ENCODE results near the gene PPP1R15B. TPM values are rescaled to one million over a fixed set of nuclear protein-coding genes. Genes with fewer than 3 reads are reported as not detected.

PPP1R15B gene
- total RNA-seq, 1 experiment from 2014 or later: 45.9 TPM

GRCh38 chr1:204426474-204426873 is 14.9 kb upstream of the PPP1R15B start:
- H3T11ph ChIP-seq (ENCODE audit: low read length): no peak overlapping the region
- no peak overlapping the region for H4K8ac ChIP-seq (replicated peaks; ENCODE audit: insufficient read length, low read depth, low read length)
- no peaks in the 10 kb centered on the region for H3K79me2 ChIP-seq (ENCODE audit: insufficient read depth, low read length)
- H4K5ac ChIP-seq (ENCODE audit: insufficient read length, low read depth, low read length): no peak overlapping the region
- H2AFZ ChIP-seq (ENCODE audit: low read length): no peak overlapping the region
- no peak overlapping the region for H3K4me3 Mint-ChIP-seq
- H3K27me3 Mint-ChIP-seq (ENCODE audit: low read depth): no peaks in the 10 kb centered on the region
- WGBS (ENCODE audit: extremely low coverage, insufficient read length, low lambda C conversion rate): no CpG with 5 or more reads among the region's 2 CpGs
- no peak overlapping the region for H3K23ac ChIP-seq (ENCODE audit: insufficient read length, low read depth, low read length)
- no peak overlapping the region for H2BK20ac ChIP-seq (ENCODE audit: low read depth, low read length, poor library complexity, severe bottlenecking)
- H3K4me2 ChIP-seq (ENCODE audit: insufficient read depth, insufficient read length, low read length): no peak overlapping the region
- H2BK12ac ChIP-seq (ENCODE audit: insufficient read length, low read depth, low read length): no peak overlapping the region
- no peak overlapping the region for H2BK15ac ChIP-seq (ENCODE audit: low read depth, low read length)
- no peaks in the 10 kb centered on the region for H4K20me1 ChIP-seq (ENCODE audit: control insufficient read depth, insufficient read depth, insufficient read length)
- H4K91ac ChIP-seq (ENCODE audit: insufficient read length, low read depth, low read length): no peak overlapping the region
- H3K23me2 ChIP-seq (ENCODE audit: insufficient read length, low read depth, low read length, poor library complexity, severe bottlenecking): no peaks in the 10 kb centered on the region
- no peak overlapping the region; a peak in 1 of 7 replicates for H3K27ac Mint-ChIP-seq
- no peak overlapping the region for H2BK120ac ChIP-seq (ENCODE audit: low read depth, low read length, poor library complexity, severe bottlenecking)
- no peak overlapping the region for H3K27ac ChIP-seq (ENCODE audit: insufficient read length, low read depth, low read length)
- H3K4me1 Mint-ChIP-seq: peaks cover 0 to 3% of the 10 kb centered on the region in 2 experiments; a peak in 2 of 4 replicates
- H3K36me3 Mint-ChIP-seq (ENCODE audit: insufficient read depth in 1 of 3, low read depth in 3 of 3): peaks cover 5 to 19% (median 14%) of the 10 kb centered on the region in 3 experiments; a peak in 5 of 7 replicates
- H2BK5ac ChIP-seq (ENCODE audit: insufficient read length, low read length): no peak overlapping the region
- H3K27me3 ChIP-seq (ENCODE audit: insufficient read depth, low read length): no peaks in the 10 kb centered on the region
- no peak overlapping the region for H3K18ac ChIP-seq (ENCODE audit: insufficient read length, low read depth, low read length)
- no peak overlapping the region for H2AK5ac ChIP-seq (ENCODE audit: insufficient read length, low read length)
- H3K4me1 ChIP-seq (ENCODE audit: insufficient read depth, low read length): no peaks in the 10 kb centered on the region
- no peak overlapping the region for H3K4ac ChIP-seq (ENCODE audit: low read depth, low read length)
- H3K9me3 ChIP-seq (ENCODE audit: control insufficient read depth, low read depth, low read length): no peaks in the 10 kb centered on the region
- H3K9ac ChIP-seq (ENCODE audit: extremely low read depth, insufficient read length, low read length): no peak overlapping the region
- no peaks in the 10 kb centered on the region for H3K79me1 ChIP-seq (ENCODE audit: insufficient read depth, low read depth, low read length, poor library complexity, severe bottlenecking)
- no peak overlapping the region for H3K56ac ChIP-seq (ENCODE audit: insufficient read length, low read depth, low read length)
- no peak overlapping the region for H3K14ac ChIP-seq (ENCODE audit: insufficient read depth, low read length)
- TF ChIP-seq, protein P1, sequence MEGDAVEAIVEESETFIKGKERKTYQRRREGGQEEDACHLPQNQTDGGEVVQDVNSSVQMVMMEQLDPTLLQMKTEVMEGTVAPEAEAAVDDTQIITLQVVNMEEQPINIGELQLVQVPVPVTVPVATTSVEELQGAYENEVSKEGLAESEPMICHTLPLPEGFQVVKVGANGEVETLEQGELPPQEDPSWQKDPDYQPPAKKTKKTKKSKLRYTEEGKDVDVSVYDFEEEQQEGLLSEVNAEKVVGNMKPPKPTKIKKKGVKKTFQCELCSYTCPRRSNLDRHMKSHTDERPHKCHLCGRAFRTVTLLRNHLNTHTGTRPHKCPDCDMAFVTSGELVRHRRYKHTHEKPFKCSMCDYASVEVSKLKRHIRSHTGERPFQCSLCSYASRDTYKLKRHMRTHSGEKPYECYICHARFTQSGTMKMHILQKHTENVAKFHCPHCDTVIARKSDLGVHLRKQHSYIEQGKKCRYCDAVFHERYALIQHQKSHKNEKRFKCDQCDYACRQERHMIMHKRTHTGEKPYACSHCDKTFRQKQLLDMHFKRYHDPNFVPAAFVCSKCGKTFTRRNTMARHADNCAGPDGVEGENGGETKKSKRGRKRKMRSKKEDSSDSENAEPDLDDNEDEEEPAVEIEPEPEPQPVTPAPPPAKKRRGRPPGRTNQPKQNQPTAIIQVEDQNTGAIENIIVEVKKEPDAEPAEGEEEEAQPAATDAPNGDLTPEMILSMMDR (conservative IDR thresholded peaks at IDR 0.05): no peak
- H3K9me3 Mint-ChIP-seq: no peaks in the 10 kb centered on the region
- no peak for DNase-seq
